ENCODE data around the gene CGB1.

DNA sequence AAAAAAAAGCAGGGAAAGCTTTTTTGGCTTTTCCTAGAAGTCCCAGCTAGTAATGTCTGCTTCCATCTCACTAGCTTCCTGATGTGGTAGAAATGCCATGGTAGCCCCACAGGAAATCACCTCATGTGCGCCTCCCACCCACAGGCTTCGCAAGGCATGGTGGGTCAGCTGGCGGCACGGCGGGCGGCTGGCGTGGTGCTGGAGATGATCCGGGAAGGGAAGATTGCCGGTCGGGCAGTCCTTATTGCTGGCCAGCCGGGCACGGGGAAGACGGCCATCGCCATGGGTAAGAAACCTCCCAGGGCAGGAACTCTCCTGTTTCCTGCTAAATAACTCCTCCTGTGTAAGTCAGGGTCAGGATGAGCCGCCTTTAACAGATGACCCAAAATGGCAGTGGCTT is 32.6 kb downstream of the CGB1 start:
- TF ChIP-seq EZH2 (IDR thresholded peaks at IDR 0.05; ENCODE audit: insufficient read depth, poor library complexity, severe bottlenecking) (no peak), EZH2phosphoT487 (IDR thresholded peaks at IDR 0.05; ENCODE audit: insufficient read depth, low read depth) (no peak)
